ENCODE data around the gene WDR43. TPM values are rescaled to one million over a fixed set of nuclear protein-coding genes. Genes with fewer than 3 reads are reported as not detected.

The WDR43 gene, protein sequence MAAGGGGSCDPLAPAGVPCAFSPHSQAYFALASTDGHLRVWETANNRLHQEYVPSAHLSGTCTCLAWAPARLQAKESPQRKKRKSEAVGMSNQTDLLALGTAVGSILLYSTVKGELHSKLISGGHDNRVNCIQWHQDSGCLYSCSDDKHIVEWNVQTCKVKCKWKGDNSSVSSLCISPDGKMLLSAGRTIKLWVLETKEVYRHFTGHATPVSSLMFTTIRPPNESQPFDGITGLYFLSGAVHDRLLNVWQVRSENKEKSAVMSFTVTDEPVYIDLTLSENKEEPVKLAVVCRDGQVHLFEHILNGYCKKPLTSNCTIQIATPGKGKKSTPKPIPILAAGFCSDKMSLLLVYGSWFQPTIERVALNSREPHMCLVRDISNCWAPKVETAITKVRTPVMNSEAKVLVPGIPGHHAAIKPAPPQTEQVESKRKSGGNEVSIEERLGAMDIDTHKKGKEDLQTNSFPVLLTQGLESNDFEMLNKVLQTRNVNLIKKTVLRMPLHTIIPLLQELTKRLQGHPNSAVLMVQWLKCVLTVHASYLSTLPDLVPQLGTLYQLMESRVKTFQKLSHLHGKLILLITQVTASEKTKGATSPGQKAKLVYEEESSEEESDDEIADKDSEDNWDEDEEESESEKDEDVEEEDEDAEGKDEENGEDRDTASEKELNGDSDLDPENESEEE
- total RNA-seq = 10 to 100 TPM; 17.9 to 43.4 TPM
- long read RNA-seq, transcript WDR43-202 (18 exons, 3,533 nt) = major isoform, 24 of 29 reads
- long read RNA-seq, partial matches to known transcripts = 2 of 29 reads
- long read RNA-seq, other reads (novel, unspliced or antisense) = 3 of 29 reads

DNA sequence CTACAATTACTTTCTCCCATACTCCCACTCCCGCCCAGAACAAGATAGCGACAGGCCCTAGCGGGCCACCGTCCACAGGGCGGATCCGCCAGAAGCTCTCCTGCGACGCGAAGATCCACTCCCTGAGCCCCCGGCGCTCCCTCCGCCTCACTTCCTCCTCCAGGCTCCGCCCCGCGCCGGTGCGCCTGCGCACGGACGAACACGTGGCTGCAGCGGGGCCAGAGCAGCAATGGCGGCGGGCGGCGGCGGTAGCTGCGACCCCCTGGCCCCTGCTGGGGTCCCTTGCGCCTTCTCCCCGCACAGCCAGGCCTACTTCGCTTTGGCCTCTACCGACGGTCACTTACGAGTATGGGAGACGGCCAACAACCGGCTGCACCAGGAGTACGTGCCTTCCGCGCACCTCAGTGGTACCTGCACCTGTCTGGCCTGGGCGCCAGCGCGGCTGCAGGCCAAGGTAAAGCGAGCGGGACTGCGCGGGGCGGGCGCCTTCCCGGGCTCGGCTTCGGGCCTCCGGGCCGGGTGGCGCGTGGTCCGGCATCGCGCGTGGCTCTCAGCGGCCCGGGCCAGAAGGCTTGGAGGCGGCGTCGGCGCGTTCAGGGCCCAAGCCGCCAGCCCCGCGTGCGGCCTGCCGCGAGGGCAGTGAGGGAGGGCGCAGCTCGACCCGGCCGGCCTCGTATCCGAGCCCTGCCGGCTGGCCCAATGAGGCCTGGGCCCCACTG lies at the start of gene WDR43:
Gene WDR43, plus strand, starts transcription at position 198 of the 719 bp plus-strand sequence. Its CDS starts 32 bp downstream, at position 230.
- DNase-seq (peak; percentile 98), ATAC-seq (peak; percentile 98 to 99)
- intact Hi-C loops (cut with DNase I) = no loop called here

DNA sequence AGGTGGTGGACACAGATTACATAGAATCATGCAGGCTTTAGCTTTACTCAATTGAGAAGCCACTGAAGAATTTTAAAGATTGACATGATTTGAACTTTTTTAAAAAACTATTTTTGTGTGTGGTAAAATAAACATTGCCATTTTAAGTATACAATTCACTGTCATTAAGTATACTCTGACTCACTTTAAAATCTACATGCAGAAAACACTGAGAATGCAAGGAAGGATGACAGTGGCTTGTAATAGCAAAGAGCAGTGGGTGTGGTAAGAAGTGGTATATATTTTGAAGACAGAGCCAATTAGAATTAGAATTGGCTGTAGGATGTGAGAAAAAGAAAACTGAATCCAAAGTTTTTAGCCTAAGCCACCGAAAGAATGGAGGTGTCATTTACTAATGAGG lies 39.3 kb upstream of the WDR43 start:
- ATAC-seq = no peak
- intact Hi-C loops (cut with DNase I) = loop anchor here in 1 of 2 donors (10.0 kb wide), 1 partner anchor 70 kb away; no protein-coding TSS in a partner anchor

DNA sequence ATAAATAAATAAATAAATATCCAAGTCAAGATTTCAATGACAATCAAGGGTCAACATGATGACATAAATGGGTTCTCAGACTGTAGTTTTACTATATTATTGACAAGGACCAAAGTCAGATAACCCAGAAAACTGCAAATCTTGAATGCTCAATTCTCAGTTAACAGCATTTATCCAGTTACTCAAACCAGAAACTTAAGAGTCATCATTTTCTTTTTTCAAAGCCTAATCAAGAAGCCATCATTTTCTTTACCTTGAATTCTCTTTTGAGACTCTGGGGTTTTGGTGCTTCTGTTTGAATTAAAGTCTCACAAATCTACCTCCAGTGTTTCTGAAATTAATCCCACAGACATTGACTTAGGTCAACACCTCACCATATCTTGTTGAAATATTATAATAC lies 38.5 kb upstream of the WDR43 start:
- DNase-seq = no peak
- ATAC-seq = no peak
- intact Hi-C loops (cut with DNase I) = loop anchor here in 1 of 2 donors (10.0 kb wide), 1 partner anchor 71 kb away; no protein-coding TSS in a partner anchor

More for the DNA sequence above, 39.3 kb upstream of the WDR43 start:
- DNase-seq = no peak

DNA sequence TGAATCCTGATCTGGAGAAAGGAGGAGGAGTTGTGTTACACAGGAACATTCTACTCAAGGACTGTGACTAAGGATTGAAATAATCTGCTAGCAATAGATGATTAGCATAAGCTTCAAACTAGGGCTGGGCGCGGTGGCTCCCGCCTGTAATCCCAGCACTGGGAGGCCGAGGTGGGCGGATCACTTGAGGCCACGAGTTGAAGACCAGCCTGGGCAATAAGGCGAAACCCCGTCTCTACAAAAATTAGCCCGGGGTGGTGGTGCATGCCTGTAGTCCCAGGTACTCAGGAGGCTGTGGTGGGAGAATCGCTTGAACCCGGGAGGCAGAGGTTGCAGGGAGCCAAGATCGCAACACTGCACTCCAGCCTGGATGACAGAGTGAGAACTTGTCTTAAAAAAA lies 25.9 kb upstream of the WDR43 start:
- intact Hi-C loops (cut with DNase I) = no loop called here
- no peak for DNase-seq
- no peak for ATAC-seq

DNA sequence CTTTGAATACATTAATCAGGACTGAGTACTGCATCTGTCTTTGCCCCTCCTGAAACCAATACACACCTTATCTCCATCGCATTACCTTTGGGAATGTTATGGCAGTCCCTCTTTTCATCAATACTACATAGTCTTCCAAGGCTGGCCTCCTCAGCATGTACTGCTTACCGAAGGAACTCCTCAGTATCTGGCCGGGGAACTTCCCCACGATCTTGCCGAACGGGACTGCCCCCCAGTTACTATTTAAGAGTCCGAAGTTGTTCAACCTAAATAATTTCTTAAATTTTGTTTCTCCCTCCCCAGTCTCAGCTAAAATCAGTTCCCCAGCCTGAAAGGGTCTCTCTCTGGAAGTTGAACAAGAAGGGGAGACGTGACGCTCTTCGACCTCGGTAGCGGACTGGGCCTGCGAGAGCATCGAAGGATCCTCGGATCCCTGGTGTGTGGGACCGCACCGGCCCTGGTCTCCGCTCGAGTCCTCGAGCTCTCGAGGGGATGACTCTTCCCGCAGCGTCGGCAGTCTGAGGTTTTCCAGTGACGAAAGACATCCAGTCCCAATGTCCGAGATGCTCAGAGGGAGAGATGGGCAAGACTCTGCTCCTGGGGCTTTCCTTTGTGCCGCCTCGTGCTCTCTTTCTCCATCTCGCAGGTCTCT lies 24.8 kb upstream of the WDR43 start:
- ATAC-seq (peak in 1 of 2 donors; percentile 27), DNase-seq (no peak)
- intact Hi-C loops (cut with DNase I) = no loop called here

DNA sequence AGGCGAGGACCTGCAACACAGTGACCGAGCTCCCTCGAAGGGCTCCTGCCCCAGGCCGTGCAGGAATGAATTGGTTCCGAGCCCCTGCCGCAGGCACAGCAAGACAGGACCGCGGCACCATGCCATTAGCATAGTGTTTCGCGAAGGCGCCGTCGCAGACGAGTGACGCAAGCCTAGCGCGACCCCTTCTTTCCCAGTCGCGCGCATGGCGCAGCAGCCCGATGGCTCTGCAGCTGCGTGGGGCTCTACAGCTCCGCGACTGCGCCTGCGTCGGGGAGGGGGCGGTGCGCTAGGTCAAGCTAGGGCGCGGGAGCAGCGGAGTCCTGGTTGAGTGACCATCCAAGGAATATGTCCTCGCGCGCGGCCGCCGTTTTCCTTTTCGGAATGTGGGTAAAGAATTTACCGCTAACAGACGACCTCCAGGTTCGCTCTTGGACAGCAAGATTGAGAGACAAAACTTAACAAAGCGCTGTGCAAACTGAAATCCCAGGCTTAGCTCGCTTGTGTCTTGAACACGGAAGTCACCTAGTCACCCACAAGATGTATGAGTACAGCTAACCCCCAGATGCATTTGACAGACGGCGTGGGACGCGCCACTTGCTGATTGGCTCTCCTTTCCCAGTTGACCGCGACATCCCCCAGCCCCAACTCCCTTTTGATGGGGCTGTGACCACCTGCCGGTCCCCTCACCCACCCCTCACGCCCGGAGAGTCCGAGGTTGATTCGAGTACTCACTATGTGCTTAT lies 24.1 kb upstream of the WDR43 start, which contains the start of gene TRMT61B:
Gene TRMT61B, minus strand, starts transcription at position 164 of the 746 bp plus-strand sequence. Its CDS starts 32 bp downstream, at position 132.
- peak; percentile 100 for ATAC-seq
- intact Hi-C loops (cut with DNase I) = no loop called here
- DNase-seq = peak; percentile 98

DNA sequence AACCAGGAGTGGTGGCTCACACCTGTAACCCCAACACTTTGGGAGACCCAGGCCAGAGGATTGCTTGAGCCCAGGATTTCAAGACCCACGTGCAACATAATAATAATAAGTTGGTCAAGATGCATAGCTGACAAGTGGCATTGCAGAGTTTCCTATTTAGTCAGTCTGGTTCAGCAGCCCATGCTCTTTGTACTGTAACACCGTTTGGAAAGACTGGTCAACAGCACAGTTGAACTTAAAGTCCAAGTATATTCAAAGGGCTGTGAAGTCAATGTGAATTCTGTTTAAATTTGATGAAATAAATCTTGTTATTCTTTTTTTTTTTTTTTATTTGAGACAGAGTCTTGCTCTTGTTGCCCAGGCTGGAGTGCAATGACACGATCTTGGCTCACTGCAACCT lies 22.8 kb upstream of the WDR43 start:
- DNase-seq (no peak), ATAC-seq (no peak)
- intact Hi-C loops (cut with DNase I) = no loop called here

DNA sequence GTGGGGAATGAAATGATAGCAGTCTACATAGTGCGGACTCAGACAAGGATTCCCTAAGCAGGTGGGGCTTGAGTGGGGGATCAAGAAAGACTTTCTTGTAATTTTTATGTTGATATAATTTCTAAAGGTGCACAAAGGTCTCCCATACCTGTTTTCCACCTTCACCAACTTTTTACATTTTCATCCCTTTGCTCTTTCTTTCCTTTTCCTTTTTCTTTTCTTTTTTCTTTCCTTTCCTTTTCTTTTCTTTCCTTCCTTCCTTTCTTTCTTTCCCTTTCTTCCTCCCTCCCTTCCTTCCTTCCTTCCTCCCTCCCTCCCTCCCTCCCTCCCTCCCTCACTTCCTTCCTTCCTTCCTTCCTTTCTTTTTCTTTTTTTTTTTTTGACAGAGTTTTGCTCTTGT lies 14.3 kb upstream of the WDR43 start:
- intact Hi-C loops (cut with DNase I) = no loop called here
- ATAC-seq (no peak), DNase-seq (no peak)

DNA sequence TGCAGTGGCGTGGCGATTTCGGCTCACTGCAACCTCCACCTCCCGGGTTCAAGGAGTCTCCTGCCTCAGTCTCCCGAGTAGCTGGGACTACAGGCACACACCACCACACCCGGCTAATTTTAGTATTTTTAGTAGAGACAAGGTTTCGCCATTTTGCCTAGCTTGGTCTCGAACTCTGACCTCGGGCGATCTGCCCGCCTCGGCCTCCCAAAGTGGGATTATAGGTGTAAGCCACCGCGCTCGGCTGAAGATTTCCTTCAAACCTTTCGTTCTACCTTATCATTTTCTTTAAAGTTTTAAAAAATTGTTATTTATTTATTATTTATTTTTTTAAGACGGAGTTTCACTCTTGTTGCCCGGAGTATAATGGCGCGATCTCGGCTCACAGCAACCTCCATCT lies 979 bp upstream of the WDR43 start:
- no peak for ATAC-seq
- no peak for DNase-seq
- intact Hi-C loops (cut with DNase I) = no loop called here

DNA sequence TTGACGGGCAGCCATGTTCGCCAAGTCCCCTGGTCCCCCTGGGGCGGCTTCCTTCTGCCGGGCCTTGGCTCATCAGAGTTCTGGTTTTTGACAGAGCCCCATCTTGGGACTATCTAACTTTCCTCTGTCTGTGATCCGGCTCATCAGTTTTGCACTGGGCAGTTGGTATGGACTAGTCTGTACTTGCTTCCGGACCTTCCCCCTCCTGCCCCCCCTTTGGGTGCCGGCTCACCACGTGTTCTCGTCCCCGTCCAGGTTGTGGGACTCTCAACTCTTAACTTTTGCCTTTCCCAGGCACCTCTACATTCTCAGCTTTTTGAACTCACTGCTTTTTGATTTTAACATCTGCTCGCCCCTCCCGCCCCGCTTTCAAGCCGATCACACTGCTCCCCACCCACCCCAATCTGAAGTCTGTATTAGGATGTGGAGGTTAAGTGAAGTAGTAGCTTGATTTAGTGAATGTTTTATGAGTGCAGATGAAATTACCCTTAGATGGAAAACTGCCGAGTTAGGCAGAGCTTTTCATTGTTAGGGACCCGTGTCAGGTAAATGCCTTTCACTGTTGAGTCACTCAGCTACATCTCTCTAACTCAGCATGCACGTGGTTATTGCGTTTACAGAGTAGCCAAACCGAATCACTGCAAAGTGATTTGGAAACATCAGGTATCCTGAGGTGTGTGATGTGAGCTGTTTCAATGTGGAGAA lies 874 bp downstream of the WDR43 start:
- intact Hi-C loops (cut with DNase I) = no loop called here
- DNase-seq (peak; percentile 49), ATAC-seq (peak; percentile 5 to 17)

DNA sequence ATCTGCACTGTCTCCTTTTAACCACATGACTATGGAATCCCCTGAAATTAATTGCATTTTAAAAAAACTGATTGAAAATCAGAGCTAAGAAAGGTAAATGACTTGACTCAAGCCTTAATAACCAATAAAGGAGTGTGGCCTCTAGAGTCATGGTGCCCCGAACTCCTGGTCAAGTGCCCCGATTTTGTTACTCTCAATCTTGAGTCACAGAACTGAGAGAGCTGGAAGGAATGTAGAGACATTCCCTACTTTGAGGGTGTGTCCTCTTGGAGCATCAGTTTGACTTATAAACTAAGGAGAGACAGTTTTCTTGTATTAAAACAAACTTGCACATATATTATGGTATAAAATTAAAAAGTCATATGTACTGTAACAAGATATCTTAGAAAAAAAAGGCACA lies 2.4 kb downstream of the WDR43 start:
- no peak for DNase-seq
- intact Hi-C loops (cut with DNase I) = no loop called here
- ATAC-seq = no peak

DNA sequence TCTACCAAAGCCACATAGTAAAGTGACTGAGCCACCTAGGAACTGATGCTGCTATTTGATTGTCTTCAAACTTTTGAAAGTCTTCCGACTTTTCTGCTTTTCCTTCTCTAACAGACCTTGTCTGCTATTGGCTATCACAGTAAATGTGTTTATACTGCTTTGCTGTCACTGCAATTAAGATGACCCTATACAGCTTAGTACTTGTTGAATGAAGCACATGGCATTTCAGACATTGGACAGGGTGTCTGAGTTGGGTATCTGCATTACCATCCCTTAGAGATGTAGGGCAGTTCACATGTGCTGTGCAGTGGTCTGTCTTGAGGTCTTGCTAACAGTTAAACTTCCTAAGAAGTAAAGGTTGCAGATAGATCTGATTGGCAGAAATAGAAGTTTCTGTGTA lies 3.6 kb downstream of the WDR43 start:
- no peak for ATAC-seq
- intact Hi-C loops (cut with DNase I) = no loop called here
- no peak for DNase-seq

DNA sequence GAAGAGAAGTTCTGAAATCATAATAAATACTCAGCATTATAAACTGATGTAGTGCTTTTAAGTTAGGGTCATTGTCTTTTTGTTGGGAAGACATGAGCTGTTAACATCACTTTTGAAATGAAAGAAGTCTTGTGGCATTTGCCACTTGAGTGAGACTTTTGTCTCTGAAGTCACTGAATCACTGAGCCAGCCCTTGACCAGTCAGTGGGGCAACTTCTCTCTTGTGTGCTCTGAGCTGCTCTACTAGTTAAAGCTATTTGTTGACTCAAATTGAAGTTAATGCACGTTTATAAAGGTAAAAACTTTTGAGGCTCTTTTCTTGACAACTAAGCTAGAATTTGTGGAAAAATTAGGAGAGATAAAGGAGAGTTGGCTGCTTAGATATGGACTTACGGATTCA lies 6.7 kb downstream of the WDR43 start:
- no peak for ATAC-seq
- intact Hi-C loops (cut with DNase I) = no loop called here
- no peak for DNase-seq

DNA sequence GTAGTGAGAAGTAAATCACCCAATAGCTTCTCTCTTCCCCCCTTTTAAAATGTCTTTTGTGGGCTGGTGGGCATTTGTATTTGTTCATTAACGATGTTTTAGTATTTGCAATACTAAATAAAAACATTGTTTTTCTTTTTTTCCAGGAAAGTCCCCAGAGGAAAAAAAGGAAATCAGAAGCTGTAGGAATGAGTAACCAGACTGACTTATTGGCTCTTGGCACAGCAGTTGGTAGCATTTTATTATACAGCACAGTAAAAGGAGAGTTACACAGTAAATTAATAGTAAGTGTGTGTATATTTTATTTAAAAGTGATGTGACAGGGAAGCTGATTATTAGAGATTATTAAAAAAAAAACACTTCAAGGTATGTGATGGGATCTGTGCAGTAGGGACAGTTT lies 7.4 kb downstream of the WDR43 start:
- intact Hi-C loops (cut with DNase I) = no loop called here
- no peak for DNase-seq
- ATAC-seq = no peak

DNA sequence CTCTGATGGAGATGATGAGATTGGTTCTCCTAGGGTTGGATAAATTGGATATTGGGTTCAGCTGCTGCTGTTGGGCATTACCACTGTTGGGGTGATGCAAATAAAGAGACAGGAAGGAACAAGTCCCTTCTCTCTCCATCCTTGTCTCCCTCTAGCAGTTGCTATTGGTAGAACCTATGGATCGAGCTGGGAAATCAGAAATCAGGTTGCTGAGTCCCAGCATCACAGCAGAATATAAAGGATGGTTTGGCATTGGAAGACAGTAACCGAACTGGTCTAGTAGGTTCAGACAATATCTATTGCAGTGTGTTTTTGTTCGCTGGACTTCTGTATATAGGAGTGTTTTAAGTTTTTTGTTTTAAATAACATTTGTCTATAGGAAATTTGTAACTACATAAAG lies 8.1 kb downstream of the WDR43 start:
- intact Hi-C loops (cut with DNase I) = no loop called here
- no peak for DNase-seq
- no peak for ATAC-seq

DNA sequence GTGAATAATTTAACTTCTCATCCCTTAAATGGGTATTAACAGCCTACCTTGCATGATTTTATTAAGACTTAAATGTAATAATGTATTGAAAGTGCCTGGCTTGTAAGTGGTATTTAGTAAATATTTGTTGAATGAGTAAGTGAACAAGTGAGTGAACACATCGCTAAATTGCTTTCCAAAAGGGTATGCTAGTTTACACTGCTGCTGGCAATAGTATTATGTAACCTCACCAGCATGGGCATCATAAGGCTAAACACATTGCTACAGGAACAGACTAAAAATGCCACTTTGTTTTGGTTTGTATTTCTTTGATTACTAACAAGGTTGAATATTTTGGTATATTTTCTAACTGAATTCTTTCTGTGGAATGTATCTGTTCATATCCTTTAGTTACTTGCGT lies 9.8 kb downstream of the WDR43 start:
- intact Hi-C loops (cut with DNase I) = no loop called here
- ATAC-seq (peak in 1 of 2 donors; percentile 54), DNase-seq (no peak)

DNA sequence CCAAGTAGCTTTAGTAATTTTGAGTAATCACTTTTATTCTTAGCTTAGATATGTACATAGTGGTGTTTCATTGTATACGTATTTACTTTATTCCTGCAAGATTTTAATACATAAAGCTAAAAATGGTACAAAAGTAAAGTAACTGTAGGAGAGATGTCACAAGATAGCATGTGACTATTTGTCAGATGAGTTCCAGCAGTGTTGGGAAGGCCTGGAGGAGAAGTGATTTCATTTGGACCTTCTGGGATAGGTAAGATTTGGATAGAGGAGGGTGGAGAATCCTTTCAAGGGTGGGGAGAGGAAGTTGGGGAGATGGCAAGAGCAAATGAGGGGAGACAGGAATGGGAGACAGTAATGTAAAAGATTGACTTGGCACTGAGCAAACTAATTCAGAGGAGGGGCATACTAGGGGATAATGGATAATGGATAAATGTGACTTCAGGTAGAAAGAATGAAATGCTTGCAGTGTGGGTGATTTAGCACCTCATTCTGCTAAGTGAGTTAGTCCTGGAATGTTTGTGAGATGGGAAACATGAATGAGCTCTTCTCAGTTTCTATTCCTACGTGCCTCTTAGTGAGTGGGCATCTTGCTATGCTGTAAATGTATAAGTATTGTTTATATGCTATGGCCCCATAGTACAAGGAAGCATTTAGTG lies 10.5 kb downstream of the WDR43 start:
- DNase-seq = no peak
- intact Hi-C loops (cut with DNase I) = no loop called here
- no peak for ATAC-seq
